HUES64 (cell line): ENCODE data around the gene SRRM3.
"Not testable (repeated sequence)": the region's sequence is repeated elsewhere in the genome, so short reads cannot be mapped to it uniquely, and the experiment has no call there.

Experiments
- H3K27ac ChIP-seq: 2 replicates; pipeline ENCODE4 v1.7.0; 2013; ENCODE audit warnings: low read depth, low read length, inconsistent platforms
- H3K27me3 ChIP-seq: 2 replicates; pipeline ENCODE4 v1.6.1; 2013; ENCODE audit warnings: mild to moderate bottlenecking, low read length; ENCODE audit not compliant: insufficient read depth
- H3K36me3 ChIP-seq: 2 replicates; pipeline ENCODE4 v1.6.1; 2013; ENCODE audit warnings: mild to moderate bottlenecking, low read length; ENCODE audit not compliant: insufficient read depth
- H3K4me1 ChIP-seq: 2 replicates; pipeline ENCODE4 v1.6.1; 2013; ENCODE audit warnings: mild to moderate bottlenecking, low read length, moderate library complexity; ENCODE audit not compliant: insufficient read depth
- H3K4me3 ChIP-seq: 2 replicates; pipeline ENCODE4 v1.5.1; 2013; ENCODE audit warnings: mild to moderate bottlenecking, low read length, moderate library complexity
- H3K9ac ChIP-seq: 2 replicates; pipeline ENCODE4 v1.6.1; 2013; ENCODE audit warnings: mild to moderate bottlenecking, low read depth, low read length
- H3K9me3 ChIP-seq: 2 replicates; pipeline ENCODE4 v1.6.1; 2013; ENCODE audit warnings: low read depth, low read length; ENCODE audit not compliant: insufficient read depth
- WGBS: fragments of 150-250, 120-280 bp; methylation state at CpG from one replicate; pipeline ENCODE4 v1.1.7; 2013; ENCODE audit warnings: missing lambda C conversion rate; 5-methylcytosine and 5-hydroxymethylcytosine counted together

The SRRM3 gene

GRCh38 chr7:76193466-76193865, 8.2 kb upstream of the SRRM3 start:
- no peaks in the 10 kb centered on the region for H3K27me3 ChIP-seq
- no peak overlapping the region for H3K9ac ChIP-seq
- H3K9me3 ChIP-seq, result peaks cover 6% of the 10 kb centered on the region
- H3K4me1 ChIP-seq, result peaks cover 8% of the 10 kb centered on the region; the same call in 1 of the 2 replicates
- H3K27ac ChIP-seq, result no peak overlapping the region; the same call in 1 of the 2 replicates
- 88% methylated on average over 4 of the region's 4 CpGs for WGBS
- no peaks in the 10 kb centered on the region for H3K36me3 ChIP-seq
- H3K4me3 ChIP-seq, result no peak overlapping the region

GRCh38 chr7:76193883-76194282, 7.8 kb upstream of the SRRM3 start:
- 65% methylated on average over 5 of the region's 5 CpGs for WGBS
- Histone ChIP-seq H3K9ac (no peak overlapping the region), H3K4me3 (no peak overlapping the region), H3K9me3 (peaks cover 6% of the 10 kb centered on the region), H3K27me3 (no peaks in the 10 kb centered on the region), H3K36me3 (no peaks in the 10 kb centered on the region), H3K4me1 (peaks cover 10% of the 10 kb centered on the region; the same call in 1 of the 2 replicates), H3K27ac (no peak overlapping the region; the same call in 1 of the 2 replicates)

DNA sequence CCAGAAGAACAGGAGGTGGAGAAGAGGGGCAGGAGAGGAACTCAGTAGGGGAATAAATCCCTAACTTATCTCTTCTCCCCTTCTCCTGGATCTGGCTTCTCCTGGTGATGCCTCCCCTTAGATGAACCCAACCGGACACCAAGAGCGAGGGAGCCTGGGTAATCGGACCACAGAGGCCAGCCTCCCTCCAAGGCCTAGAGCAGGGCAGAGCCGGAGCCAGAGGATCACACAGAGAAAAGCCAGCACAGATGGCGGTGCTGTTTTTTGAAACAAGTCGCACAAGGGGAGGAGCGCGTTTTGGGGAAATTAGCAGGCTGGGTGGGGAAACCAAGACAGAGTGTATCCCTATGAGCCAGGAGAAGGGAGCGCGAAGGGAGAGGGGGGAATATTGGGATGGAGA, 4.9 kb upstream of the SRRM3 start:
- H3K27ac ChIP-seq, result no peak overlapping the region
- peaks cover 12% of the 10 kb centered on the region; the same call in 1 of the 2 replicates for H3K4me1 ChIP-seq
- WGBS, result 94% methylated on average over 10 of the region's 10 CpGs
- no peaks in the 10 kb centered on the region for H3K36me3 ChIP-seq
- H3K4me3 ChIP-seq, result no peak overlapping the region
- 0 out of 2 replicates have a peak, but pooled peaks cover under 1% of the 10 kb centered on the region for H3K9me3 ChIP-seq
- H3K27me3 ChIP-seq, result no peaks in the 10 kb centered on the region
- H3K9ac ChIP-seq, result no peak overlapping the region

- H3K36me3 ChIP-seq, result no peaks in the 10 kb centered on the region
- H3K4me1 ChIP-seq, result peaks cover 12% of the 10 kb centered on the region; the same call in 1 of the 2 replicates
- no peak overlapping the region for H3K9ac ChIP-seq
- H3K27me3 ChIP-seq, result no peaks in the 10 kb centered on the region; the same call in 1 of the 2 replicates
- peak overlapping the region; percentile 81; the same call in 1 of the 2 replicates for H3K27ac ChIP-seq
- H3K4me3 ChIP-seq, result no peak overlapping the region
- no peaks in the 10 kb centered on the region for H3K9me3 ChIP-seq
- WGBS, result 15% methylated on average over 4 of the region's 4 CpGs
These were observed 3.5 kb upstream of the SRRM3 start for GRCh38 chr7:76198202-76198601.

- no peak overlapping the region for H3K4me3 ChIP-seq
- no peak overlapping the region for H3K9ac ChIP-seq
- H3K9me3 ChIP-seq, result no peaks in the 10 kb centered on the region
- no peaks in the 10 kb centered on the region for H3K36me3 ChIP-seq
- WGBS, result 39% methylated on average over 4 of the region's 8 CpGs
- H3K27me3 ChIP-seq, result no peaks in the 10 kb centered on the region; the same call in 1 of the 2 replicates
- no peak overlapping the region for H3K27ac ChIP-seq
- peaks cover 4% of the 10 kb centered on the region; the same call in 1 of the 2 replicates for H3K4me1 ChIP-seq
These were observed 952 bp downstream of the SRRM3 start for GRCh38 chr7:76202666-76203030.

DNA sequence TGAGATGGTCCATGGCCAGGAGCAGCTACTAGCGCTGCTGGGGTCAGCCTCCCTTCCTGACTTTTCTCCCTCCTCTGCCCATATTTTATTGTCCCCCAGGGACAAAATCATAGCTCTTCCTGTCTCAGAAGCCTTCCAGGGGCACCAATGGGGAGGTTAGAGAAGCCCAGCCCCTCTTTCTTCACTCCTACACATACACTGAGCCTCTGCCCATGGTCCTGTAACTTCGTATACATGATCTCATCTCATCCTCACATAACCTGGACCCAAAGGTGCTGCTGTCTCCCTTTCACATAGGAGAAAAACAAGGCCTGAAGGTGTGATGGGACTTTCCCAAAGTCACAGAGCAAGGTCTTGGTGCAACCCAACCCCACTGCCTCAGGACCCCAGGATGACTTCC, 2.5 kb downstream of the SRRM3 start:
- Histone ChIP-seq H3K27me3 (no peaks in the 10 kb centered on the region; the same call in 1 of the 2 replicates), H3K27ac (no peak overlapping the region), H3K9ac (no peak overlapping the region), H3K9me3 (no peaks in the 10 kb centered on the region), H3K4me3 (no peak overlapping the region), H3K4me1 (no peaks in the 10 kb centered on the region; the same call in 1 of the 2 replicates), H3K36me3 (no peaks in the 10 kb centered on the region)
- 72% methylated on average over 2 of the region's 2 CpGs for WGBS

GRCh38 chr7:76206633-76207032, 4.9 kb downstream of the SRRM3 start:
- H3K4me3 ChIP-seq, result no peak overlapping the region
- 82% methylated on average over 12 of the region's 12 CpGs for WGBS
- no peaks in the 10 kb centered on the region; the same call in 1 of the 2 replicates for H3K4me1 ChIP-seq
- no peaks in the 10 kb centered on the region for H3K36me3 ChIP-seq
- H3K9ac ChIP-seq, result no peak overlapping the region
- H3K27me3 ChIP-seq, result no peaks in the 10 kb centered on the region; the same call in 1 of the 2 replicates
- no peaks in the 10 kb centered on the region for H3K9me3 ChIP-seq
- no peak overlapping the region for H3K27ac ChIP-seq

GRCh38 chr7:76209310-76209709, 7.6 kb downstream of the SRRM3 start:
- Histone ChIP-seq H3K4me1 (no peaks in the 10 kb centered on the region), H3K27me3 (no peaks in the 10 kb centered on the region)
- 68% methylated on average over 1 of the region's 1 CpG for WGBS

GRCh38 chr7:76211216-76211615, 9.5 kb downstream of the SRRM3 start:
- Histone ChIP-seq H3K4me1 (no peaks in the 10 kb centered on the region), H3K9ac (no peak overlapping the region)
- WGBS, result 82% methylated on average over 11 of the region's 11 CpGs

More at GRCh38 chr7:76209310-76209709, 7.6 kb downstream of the SRRM3 start:
- Histone ChIP-seq H3K4me3 (no peak overlapping the region), H3K9ac (no peak overlapping the region), H3K9me3 (no peaks in the 10 kb centered on the region), H3K27ac (no peak overlapping the region), H3K36me3 (no peaks in the 10 kb centered on the region)

GRCh38 chr7:76215349-76215748, 13.7 kb downstream of the SRRM3 start:
- not testable (repeated sequence) for H3K4me3 ChIP-seq, H3K9ac ChIP-seq, H3K27me3 ChIP-seq, H3K9me3 ChIP-seq, H3K27ac ChIP-seq, H3K36me3 ChIP-seq
- peaks cover 18% of the 10 kb centered on the region for H3K4me1 ChIP-seq
- 93% methylated on average over 1 of the region's 4 CpGs for WGBS

More at GRCh38 chr7:76211216-76211615, 9.5 kb downstream of the SRRM3 start:
- no peak overlapping the region for H3K4me3 ChIP-seq
- no peaks in the 10 kb centered on the region for H3K36me3 ChIP-seq
- H3K9me3 ChIP-seq, result no peaks in the 10 kb centered on the region
- H3K27ac ChIP-seq, result no peak overlapping the region
- H3K27me3 ChIP-seq, result no peaks in the 10 kb centered on the region

DNA sequence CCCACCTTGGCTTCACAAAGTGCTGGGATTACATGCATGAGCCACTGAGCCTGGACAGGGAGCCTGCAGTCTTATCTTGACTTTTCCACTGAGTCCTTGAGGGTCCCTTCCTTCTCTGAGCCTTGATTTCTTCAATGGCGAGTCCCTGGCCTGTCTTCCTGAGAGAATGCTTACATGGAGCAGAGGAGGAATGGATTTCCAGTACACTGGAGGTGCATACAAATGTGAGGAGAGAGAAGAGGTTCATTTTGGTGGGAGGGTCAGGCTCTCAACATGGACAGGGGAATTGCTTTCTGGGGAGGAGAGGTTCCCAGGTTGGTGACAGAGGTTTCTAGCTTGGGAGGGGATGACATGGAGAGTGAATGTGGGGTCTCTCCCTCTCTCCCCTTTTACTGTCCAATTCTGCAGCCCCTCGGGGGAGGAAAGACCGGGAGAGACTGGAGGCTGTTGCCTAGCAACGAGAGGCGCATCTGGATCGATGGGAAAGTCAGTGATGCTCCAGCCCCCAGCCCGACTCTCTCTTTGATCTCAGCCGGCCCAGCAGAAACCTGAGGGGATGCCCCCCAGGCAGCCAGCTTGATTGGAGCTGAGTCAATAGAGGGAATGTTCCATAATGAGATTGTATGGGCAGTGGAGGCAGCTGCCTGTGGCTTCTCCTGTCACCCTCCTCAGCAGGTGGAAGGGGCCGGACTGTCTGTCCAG, 14.8 kb downstream of the SRRM3 start:
- Histone ChIP-seq H3K27me3 (no peaks in the 10 kb centered on the region), H3K27ac (no peak overlapping the region), H3K4me1 (peaks cover 21% of the 10 kb centered on the region), H3K9ac (no peak overlapping the region), H3K9me3 (no peaks in the 10 kb centered on the region), H3K36me3 (no peaks in the 10 kb centered on the region), H3K4me3 (no peak overlapping the region)
- WGBS, result 48% methylated on average over 8 of the region's 9 CpGs
